ENCODE results near the gene EDNRA. TPM values are rescaled to one million over a fixed set of nuclear protein-coding genes. Genes with fewer than 3 reads are reported as not detected.
A peak's percentile ranks its signal among the peaks of the same experiment; 100 is the strongest.

The EDNRA gene
- total RNA-seq, 1 donor from 2014 or later = 10.0 TPM

DNA sequence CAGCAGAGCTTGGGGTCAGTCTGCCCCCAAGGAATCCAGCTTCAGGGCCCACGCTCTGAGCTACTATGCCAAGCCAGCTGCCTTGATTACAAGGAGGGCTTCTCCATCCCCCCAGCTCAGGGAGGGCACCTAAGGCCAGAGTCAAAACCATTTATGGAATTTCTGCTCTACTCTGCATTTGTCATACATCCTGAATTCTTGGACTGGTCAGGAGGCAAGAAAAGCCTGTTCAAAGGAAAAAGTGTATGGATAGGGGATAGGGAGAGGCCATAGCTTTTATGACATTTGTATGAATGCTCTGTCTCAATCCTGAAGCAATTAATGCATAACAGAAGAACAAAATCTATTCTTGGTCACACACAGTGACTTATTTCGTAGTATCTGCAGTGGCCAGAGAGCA is 32.2 kb downstream of the EDNRA start:
- peaks cover 34% of the 10 kb centered on the region for H3K4me1 ChIP-seq
- no peaks in the 10 kb centered on the region for H3K36me3 ChIP-seq
- intact Hi-C loops (cut with micrococcal nuclease) = no loop called here
- H3K4me3 ChIP-seq = no peak overlapping the region
- H3K27me3 ChIP-seq (ENCODE audit: low read depth) = no peaks in the 10 kb centered on the region
- H3K9me3 ChIP-seq (replicated peaks) = no peaks in the 10 kb centered on the region
- H3K27ac ChIP-seq (replicated peaks) = no peak overlapping the region
- no peak for DNase-seq
- TF ChIP-seq, protein P1, sequence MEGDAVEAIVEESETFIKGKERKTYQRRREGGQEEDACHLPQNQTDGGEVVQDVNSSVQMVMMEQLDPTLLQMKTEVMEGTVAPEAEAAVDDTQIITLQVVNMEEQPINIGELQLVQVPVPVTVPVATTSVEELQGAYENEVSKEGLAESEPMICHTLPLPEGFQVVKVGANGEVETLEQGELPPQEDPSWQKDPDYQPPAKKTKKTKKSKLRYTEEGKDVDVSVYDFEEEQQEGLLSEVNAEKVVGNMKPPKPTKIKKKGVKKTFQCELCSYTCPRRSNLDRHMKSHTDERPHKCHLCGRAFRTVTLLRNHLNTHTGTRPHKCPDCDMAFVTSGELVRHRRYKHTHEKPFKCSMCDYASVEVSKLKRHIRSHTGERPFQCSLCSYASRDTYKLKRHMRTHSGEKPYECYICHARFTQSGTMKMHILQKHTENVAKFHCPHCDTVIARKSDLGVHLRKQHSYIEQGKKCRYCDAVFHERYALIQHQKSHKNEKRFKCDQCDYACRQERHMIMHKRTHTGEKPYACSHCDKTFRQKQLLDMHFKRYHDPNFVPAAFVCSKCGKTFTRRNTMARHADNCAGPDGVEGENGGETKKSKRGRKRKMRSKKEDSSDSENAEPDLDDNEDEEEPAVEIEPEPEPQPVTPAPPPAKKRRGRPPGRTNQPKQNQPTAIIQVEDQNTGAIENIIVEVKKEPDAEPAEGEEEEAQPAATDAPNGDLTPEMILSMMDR (IDR thresholded peaks at IDR 0.05; ENCODE audit: borderline replicate concordance) = no peak

DNA sequence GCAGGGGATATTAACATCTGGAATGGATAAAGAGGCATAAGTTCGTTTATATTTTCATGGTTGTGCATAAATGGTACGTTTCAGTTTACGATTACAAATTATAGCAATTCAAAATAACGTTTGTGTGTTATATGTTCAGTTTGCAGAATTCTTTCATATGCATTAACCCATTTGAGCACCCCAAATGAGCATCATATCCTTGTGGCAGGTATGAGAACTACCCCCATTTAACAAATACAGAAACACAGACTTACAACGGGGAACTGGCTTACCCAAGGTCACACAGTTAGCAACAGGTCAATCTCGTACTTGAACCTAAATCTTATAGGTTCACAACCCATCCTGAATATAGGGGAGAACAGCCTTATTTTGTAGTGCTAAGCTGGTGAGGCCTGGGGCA is 33.1 kb downstream of the EDNRA start:
- H3K27ac ChIP-seq (replicated peaks) = no peak overlapping the region
- H3K36me3 ChIP-seq = no peaks in the 10 kb centered on the region
- TF ChIP-seq, protein P1 (IDR thresholded peaks at IDR 0.05; ENCODE audit: borderline replicate concordance) = no peak
- intact Hi-C loops (cut with micrococcal nuclease) = no loop called here
- peaks cover 34% of the 10 kb centered on the region for H3K4me1 ChIP-seq
- DNase-seq = no peak
- no peak overlapping the region for H3K4me3 ChIP-seq
- H3K9me3 ChIP-seq (replicated peaks) = no peaks in the 10 kb centered on the region
- H3K27me3 ChIP-seq (ENCODE audit: low read depth) = no peaks in the 10 kb centered on the region

DNA sequence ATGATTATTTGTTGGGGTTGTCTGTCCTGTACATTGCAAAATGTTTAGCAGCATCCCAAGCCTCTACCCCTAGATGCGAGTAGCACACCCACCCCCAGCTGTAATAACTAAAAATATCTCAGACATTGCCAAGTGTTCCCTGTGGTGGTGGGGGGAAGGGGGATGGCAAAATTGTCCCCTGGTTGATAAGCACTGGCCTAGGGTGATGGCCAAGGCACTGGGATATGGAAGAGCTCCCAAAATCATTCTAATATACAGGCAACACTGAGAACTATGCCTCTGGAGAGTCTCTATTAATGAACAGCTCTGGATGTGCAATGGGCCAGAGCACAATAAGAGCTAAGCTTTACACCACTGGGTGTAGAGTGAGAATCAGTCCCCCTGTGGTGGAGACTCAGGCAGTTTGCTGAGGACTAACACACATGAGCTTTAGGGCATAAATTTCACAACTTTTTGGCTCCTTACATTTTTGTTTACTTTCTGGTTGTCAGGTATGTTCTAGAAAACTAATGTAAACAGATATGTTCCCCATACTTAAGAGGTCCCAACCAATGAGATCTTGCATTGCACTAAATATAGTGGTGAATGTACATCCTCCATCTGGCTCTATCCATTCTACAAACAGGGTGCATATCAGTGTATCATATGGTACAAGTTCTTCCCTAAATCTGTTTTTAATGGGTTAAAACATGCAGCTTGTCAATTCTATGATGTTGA is 34.5 kb downstream of the EDNRA start:
- H3K27me3 ChIP-seq (ENCODE audit: low read depth) = no peaks in the 10 kb centered on the region
- peaks cover 34% of the 10 kb centered on the region for H3K4me1 ChIP-seq
- no peaks in the 10 kb centered on the region for H3K9me3 ChIP-seq (replicated peaks)
- no peak overlapping the region for H3K4me3 ChIP-seq
- TF ChIP-seq, protein P1 (IDR thresholded peaks at IDR 0.05; ENCODE audit: borderline replicate concordance) = no peak
- intact Hi-C loops (cut with micrococcal nuclease) = no loop called here
- no peaks in the 10 kb centered on the region for H3K36me3 ChIP-seq
- H3K27ac ChIP-seq (replicated peaks) = peak overlapping the region; percentile 18
- no peak for DNase-seq

GRCh38 chr4:147516133-147516532 is 35.2 kb downstream of the EDNRA start:
- no peak for DNase-seq
- no peaks in the 10 kb centered on the region for H3K27me3 ChIP-seq (ENCODE audit: low read depth)
- H3K9me3 ChIP-seq (replicated peaks) = no peaks in the 10 kb centered on the region
- TF ChIP-seq, protein P1 (IDR thresholded peaks at IDR 0.05; ENCODE audit: borderline replicate concordance) = no peak
- no peaks in the 10 kb centered on the region for H3K36me3 ChIP-seq
- no peak overlapping the region for H3K4me3 ChIP-seq
- H3K27ac ChIP-seq (replicated peaks) = no peak overlapping the region
- H3K4me1 ChIP-seq = peaks cover 28% of the 10 kb centered on the region
- intact Hi-C loops (cut with micrococcal nuclease) = no loop called here

GRCh38 chr4:147518086-147518485 is 37.2 kb downstream of the EDNRA start:
- no peaks in the 10 kb centered on the region for H3K9me3 ChIP-seq (replicated peaks)
- H3K27ac ChIP-seq (replicated peaks) = no peak overlapping the region
- H3K4me1 ChIP-seq = peaks cover 22% of the 10 kb centered on the region
- DNase-seq = no peak
- H3K27me3 ChIP-seq (ENCODE audit: low read depth) = no peaks in the 10 kb centered on the region
- no peaks in the 10 kb centered on the region for H3K36me3 ChIP-seq
- TF ChIP-seq, protein P1 (IDR thresholded peaks at IDR 0.05; ENCODE audit: borderline replicate concordance) = no peak
- H3K4me3 ChIP-seq = no peak overlapping the region
- intact Hi-C loops (cut with micrococcal nuclease) = no loop called here
